ENCODE data around the gene ANKRD27.
A peak's percentile ranks its signal among the peaks of the same experiment; 100 is the strongest.
"Not testable (repeated sequence)": the region's sequence is repeated elsewhere in the genome, so short reads cannot be mapped to it uniquely, and the experiment has no call there.

The ANKRD27 gene

GRCh38 chr19:32598022-32598421, 77.0 kb downstream of the ANKRD27 start:
- no peak for DNase-seq

- no peak for DNase-seq
Measured at GRCh38 chr19:32595491-32595890, 79.5 kb downstream of the ANKRD27 start.

GRCh38 chr19:32594021-32594420, 81.0 kb downstream of the ANKRD27 start:
- no peak for DNase-seq

- not testable (repeated sequence) for DNase-seq
Measured at GRCh38 chr19:32587747-32588504, 87.1 kb downstream of the ANKRD27 start.

GRCh38 chr19:32581705-32582179, 93.2 kb downstream of the ANKRD27 start:
- peak; percentile 57 for DNase-seq

- DNase-seq, result peak; percentile 96
Measured at GRCh38 chr19:32580901-32581704, 93.9 kb downstream of the ANKRD27 start, which contains the start of gene PDCD5. Gene PDCD5 (plus strand): TSS chr19:32581190. CDS start chr19:32581262, 72 bp downstream.

- DNase-seq, result peak; percentile 56
Measured at GRCh38 chr19:32580353-32580900, 94.6 kb downstream of the ANKRD27 start.

GRCh38 chr19:32576790-32577189, 98.2 kb downstream of the ANKRD27 start:
- no peak for DNase-seq

- no peak for DNase-seq
Measured at GRCh38 chr19:32573492-32573794, 101.5 kb downstream of the ANKRD27 start.

GRCh38 chr19:32572700-32573491, 102.1 kb downstream of the ANKRD27 start:
- not testable (repeated sequence) for DNase-seq

- DNase-seq, result not testable (repeated sequence)
Measured at GRCh38 chr19:32571471-32572075, 103.4 kb downstream of the ANKRD27 start.

GRCh38 chr19:32570081-32570785, 104.7 kb downstream of the ANKRD27 start:
- peak; percentile 75 for DNase-seq

GRCh38 chr19:32567486-32567885, 107.5 kb downstream of the ANKRD27 start:
- no peak for DNase-seq

- no peak for DNase-seq
Measured at GRCh38 chr19:32566246-32566830, 108.6 kb downstream of the ANKRD27 start.

- DNase-seq, result no peak
Measured at GRCh38 chr19:32563761-32564160, 111.2 kb downstream of the ANKRD27 start.

GRCh38 chr19:32558607-32559228, 116.3 kb downstream of the ANKRD27 start:
- no peak for DNase-seq

- DNase-seq, result no peak
Measured at GRCh38 chr19:32555786-32556185, 119.2 kb downstream of the ANKRD27 start.

GRCh38 chr19:32550666-32551065, 124.3 kb downstream of the ANKRD27 start:
- peak; percentile 36 for DNase-seq
